ENCODE measurements around the gene PNMA6E. TPM values are rescaled to one million over a fixed set of nuclear protein-coding genes. Genes with fewer than 3 reads are reported as not detected.

Gene PNMA6E
- total and polyA plus RNA-seq, 2 donors (not counting 1 experiment from before 2014, with no cell fraction given): not detected

DNA sequence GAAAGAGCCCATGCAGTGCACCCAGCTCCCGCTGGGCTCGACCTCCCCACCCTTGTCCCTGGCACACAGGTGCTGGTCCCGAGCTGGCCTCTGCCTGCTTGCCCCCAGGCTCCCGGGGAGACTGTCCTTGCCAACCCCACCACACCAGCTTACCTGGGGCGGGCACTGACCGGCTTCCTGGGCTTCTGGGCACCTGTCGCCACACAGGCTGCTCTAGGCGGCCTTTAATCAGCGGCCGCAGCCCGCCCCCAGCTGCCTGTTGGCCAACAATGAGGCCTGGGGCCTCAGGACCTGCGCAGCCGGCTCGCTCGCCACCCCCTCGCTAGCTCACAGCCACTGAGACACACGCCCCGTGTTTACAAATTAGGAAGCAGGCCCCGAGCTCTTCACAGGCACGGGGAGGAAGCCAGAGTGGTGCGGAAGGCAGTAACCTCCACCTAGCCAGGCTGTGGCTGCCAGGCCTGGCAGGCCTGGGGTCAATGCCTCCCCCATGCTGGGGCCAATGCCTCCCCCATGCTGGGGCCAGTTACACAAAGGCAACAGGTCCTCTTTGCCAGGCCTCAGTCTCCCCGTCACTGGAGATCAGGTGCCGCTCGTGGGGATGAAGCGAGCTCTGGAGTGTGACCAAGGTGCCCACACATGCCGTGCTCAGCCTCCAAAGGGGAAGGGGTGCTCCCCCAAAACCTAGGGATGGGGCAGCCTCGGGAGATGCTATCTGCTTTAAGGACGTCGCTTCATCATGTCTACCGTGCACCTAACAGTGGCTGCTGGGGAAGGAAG, 44.9 kb upstream of the PNMA6E start, which contains the start of gene TREX2:
TSS of gene TREX2 (minus strand) at position 201 of the 780 bp plus-strand sequence. CDS start 626 bp downstream, outside the sequence.
- 90% methylated on average over 21 of the region's 30 CpGs for WGBS (ENCODE audit: insufficient coverage)
- Histone ChIP-seq H3K79me2 (ENCODE audit: control insufficient read depth, insufficient read depth, low read length) (no peaks in the 10 kb centered on the region), H3K4me3 (ENCODE audit: control extremely low read depth in 1 of 5, extremely low read depth in 1 of 5, insufficient read depth in 1 of 5, low read depth in 2 of 5, low read length in 4 of 5) (no peak within 1 kb of the TSS), H3K4me1 (ENCODE audit: control insufficient read depth in 2 of 2, insufficient read depth in 2 of 2, low read length in 2 of 2) (no peaks in the 10 kb centered on the region), H3K27ac (ENCODE audit: low read length in 2 of 2) (no peak within 1 kb of the TSS), H3K9ac (ENCODE audit: low read length) (no peak within 1 kb of the TSS), H3K9me3 (ENCODE audit: control extremely low read depth in 1 of 3, control insufficient read depth in 2 of 3, insufficient read depth in 1 of 3, low read length in 2 of 3) (no peaks in the 10 kb centered on the region), H3K4me2 (replicated peaks; ENCODE audit: low read depth, low read length, poor library complexity, severe bottlenecking) (no peak within 1 kb of the TSS), H2AFZ (ENCODE audit: insufficient read depth, low read depth, low read length, poor library complexity, severe bottlenecking) (no peak within 1 kb of the TSS), H4K20me1 (ENCODE audit: control insufficient read depth, insufficient read depth, low read length, poor library complexity, severe bottlenecking) (no peaks in the 10 kb centered on the region), H3K27me3 (replicated peaks in 1 of 4; ENCODE audit: control extremely low read depth in 1 of 4, control insufficient read depth in 3 of 4, insufficient read depth in 4 of 4, low read length in 3 of 4) (no peaks in the 10 kb centered on the region), H3K36me3 (replicated peaks in 1 of 2; ENCODE audit: control extremely low read depth in 1 of 2, control insufficient read depth in 1 of 2, extremely low read depth in 1 of 2, insufficient read depth in 2 of 2, low read length in 1 of 2) (no peaks in the 10 kb centered on the region)
- intact Hi-C loops (cut with micrococcal nuclease): no loop called here
- no peak for ATAC-seq (ENCODE audit: low read depth)
- Mint-ChIP-seq H3K4me3 (no peak within 1 kb of the TSS), H3K9me3 (ENCODE audit: insufficient read depth) (no peaks in the 10 kb centered on the region), H3K4me1 (no peaks in the 10 kb centered on the region), H3K27ac (no peak within 1 kb of the TSS), H3K27me3 (no peaks in the 10 kb centered on the region)
- ChIA-PET CTCF (no interaction called here), POLR2A (no interaction called here)
- DNase-seq: no peak
- TF ChIP-seq, protein P1, sequence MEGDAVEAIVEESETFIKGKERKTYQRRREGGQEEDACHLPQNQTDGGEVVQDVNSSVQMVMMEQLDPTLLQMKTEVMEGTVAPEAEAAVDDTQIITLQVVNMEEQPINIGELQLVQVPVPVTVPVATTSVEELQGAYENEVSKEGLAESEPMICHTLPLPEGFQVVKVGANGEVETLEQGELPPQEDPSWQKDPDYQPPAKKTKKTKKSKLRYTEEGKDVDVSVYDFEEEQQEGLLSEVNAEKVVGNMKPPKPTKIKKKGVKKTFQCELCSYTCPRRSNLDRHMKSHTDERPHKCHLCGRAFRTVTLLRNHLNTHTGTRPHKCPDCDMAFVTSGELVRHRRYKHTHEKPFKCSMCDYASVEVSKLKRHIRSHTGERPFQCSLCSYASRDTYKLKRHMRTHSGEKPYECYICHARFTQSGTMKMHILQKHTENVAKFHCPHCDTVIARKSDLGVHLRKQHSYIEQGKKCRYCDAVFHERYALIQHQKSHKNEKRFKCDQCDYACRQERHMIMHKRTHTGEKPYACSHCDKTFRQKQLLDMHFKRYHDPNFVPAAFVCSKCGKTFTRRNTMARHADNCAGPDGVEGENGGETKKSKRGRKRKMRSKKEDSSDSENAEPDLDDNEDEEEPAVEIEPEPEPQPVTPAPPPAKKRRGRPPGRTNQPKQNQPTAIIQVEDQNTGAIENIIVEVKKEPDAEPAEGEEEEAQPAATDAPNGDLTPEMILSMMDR (IDR thresholded peaks at IDR 0.05): no peak
- TF ChIP-seq EZH2 (IDR thresholded peaks at IDR 0.05; ENCODE audit: borderline replicate concordance, insufficient read depth, low read depth, low read length, poor library complexity, severe bottlenecking): no peak

DNA sequence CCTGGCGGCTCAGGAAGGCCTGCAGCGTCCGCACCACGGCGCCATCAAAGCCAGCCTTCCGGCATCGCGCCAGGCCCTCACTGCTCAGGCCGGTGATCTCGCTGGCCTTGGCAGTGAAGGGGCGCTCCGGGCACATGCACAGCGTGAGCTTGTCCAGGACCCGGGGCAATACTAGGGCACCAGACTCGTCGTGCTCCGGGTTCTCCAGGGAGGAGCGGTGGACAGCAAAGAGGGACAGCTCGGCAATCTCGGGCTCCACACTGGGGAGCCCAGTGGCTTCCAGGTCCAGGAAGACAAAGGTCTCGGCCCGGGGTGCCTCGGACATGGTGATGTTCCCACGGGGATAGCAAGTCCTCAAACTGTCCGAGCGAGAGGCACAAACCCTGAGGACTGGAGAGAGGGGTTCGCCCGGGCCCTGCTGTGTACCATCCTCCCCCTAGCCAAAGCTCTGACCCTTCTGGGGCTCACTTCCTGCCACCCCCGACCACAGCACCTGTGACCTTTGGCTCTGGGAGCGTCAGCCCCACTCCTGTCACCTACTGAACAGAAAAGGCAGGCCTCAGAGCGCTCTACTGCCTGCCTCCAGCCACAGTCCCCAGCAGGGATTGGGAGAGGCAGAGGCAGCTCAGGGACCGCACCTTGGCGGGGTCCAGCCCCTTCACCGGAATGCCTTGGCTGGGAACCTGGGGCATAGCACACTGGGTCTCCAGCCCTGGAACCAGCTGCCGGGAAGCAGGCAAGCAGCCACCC, 44.1 kb upstream of the PNMA6E start:
- WGBS (ENCODE audit: insufficient coverage): 96% methylated on average over 28 of the region's 35 CpGs
- H3K4me1 Mint-ChIP-seq: no peaks in the 10 kb centered on the region
- Histone ChIP-seq H3K4me1 (ENCODE audit: control insufficient read depth in 2 of 2, insufficient read depth in 2 of 2, low read length in 2 of 2) (no peaks in the 10 kb centered on the region), H3K9me3 (ENCODE audit: control extremely low read depth in 1 of 3, control insufficient read depth in 2 of 3, insufficient read depth in 1 of 3, low read length in 2 of 3) (no peaks in the 10 kb centered on the region), H3K9ac (ENCODE audit: low read length) (no peak overlapping the region), H3K27me3 (replicated peaks in 1 of 4; ENCODE audit: control extremely low read depth in 1 of 4, control insufficient read depth in 3 of 4, insufficient read depth in 4 of 4, low read length in 3 of 4) (no peaks in the 10 kb centered on the region), H3K36me3 (replicated peaks in 1 of 2; ENCODE audit: control extremely low read depth in 1 of 2, control insufficient read depth in 1 of 2, extremely low read depth in 1 of 2, insufficient read depth in 2 of 2, low read length in 1 of 2) (no peaks in the 10 kb centered on the region), H3K4me2 (replicated peaks; ENCODE audit: low read depth, low read length, poor library complexity, severe bottlenecking) (no peak overlapping the region), H3K27ac (ENCODE audit: low read length in 2 of 2) (no peak overlapping the region), H2AFZ (ENCODE audit: insufficient read depth, low read depth, low read length, poor library complexity, severe bottlenecking) (no peak overlapping the region), H4K20me1 (ENCODE audit: control insufficient read depth, insufficient read depth, low read length, poor library complexity, severe bottlenecking) (no peaks in the 10 kb centered on the region), H3K4me3 (ENCODE audit: control extremely low read depth in 1 of 5, extremely low read depth in 1 of 5, insufficient read depth in 1 of 5, low read depth in 2 of 5, low read length in 4 of 5) (no peak overlapping the region), H3K79me2 (ENCODE audit: control insufficient read depth, insufficient read depth, low read length) (no peaks in the 10 kb centered on the region)
- ChIA-PET CTCF (no interaction called here), POLR2A (no interaction called here)
- DNase-seq (no peak), ATAC-seq (ENCODE audit: low read depth) (no peak)
- no peaks in the 10 kb centered on the region for H3K9me3 Mint-ChIP-seq (ENCODE audit: insufficient read depth)
- H3K4me3 Mint-ChIP-seq: no peak overlapping the region
- TF ChIP-seq, protein P1 (IDR thresholded peaks at IDR 0.05): no peak
- no peak for TF ChIP-seq EZH2 (IDR thresholded peaks at IDR 0.05; ENCODE audit: borderline replicate concordance, insufficient read depth, low read depth, low read length, poor library complexity, severe bottlenecking)
- intact Hi-C loops (cut with micrococcal nuclease): no loop called here
- H3K27ac Mint-ChIP-seq: no peak overlapping the region
- H3K27me3 Mint-ChIP-seq: no peaks in the 10 kb centered on the region

Data from B cell (primary cell).